ENCODE measurements around the gene AGPAT4. TPM values are rescaled to one million over a fixed set of nuclear protein-coding genes. Genes with fewer than 3 reads are reported as not detected.

Gene AGPAT4
- total RNA-seq, 3 donors from 2014 or later, result 4.6 to 10.5 (median 6.2) TPM

DNA sequence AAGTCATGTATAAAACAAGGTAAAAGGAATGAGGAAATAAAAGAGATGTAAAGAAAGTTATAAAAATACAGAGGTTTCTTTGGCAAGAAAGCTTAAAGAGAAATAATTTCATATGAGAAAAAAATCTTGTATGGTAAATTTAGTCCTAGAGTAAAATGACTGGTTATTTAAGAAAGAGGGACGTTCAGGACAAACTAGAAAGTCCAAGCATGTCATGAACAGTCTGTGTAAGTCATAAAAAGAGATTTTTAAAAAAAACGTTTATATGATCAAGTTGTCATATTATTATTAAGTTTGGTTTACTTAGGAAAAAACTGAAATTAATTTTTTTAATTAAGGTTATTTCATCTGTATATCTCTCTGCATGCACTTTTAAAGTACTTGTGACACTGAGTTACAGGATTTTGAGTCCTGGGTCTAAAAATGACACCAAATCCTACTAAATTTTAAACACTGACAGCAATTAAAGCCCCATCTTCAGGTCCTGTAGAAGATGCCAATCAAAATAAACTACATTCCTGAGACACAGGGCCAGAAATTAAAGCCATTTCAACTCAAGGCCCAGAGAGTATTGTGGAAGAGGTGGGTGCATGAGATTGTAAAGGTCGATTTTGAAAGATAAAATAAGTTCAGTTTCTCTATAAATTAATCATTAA lies 62.4 kb downstream of the AGPAT4 start:
- Histone ChIP-seq H3K4me1 (no peaks in the 10 kb centered on the region), H3K27me3 (no peaks in the 10 kb centered on the region), H3K36me3 (no peaks in the 10 kb centered on the region), H3K9me3 (peaks cover 0 to 14% of the 10 kb centered on the region in 2 donors), H3K27ac (no peak overlapping the region), H3K4me3 (no peak overlapping the region)
- intact Hi-C loops (cut with DNase I; ENCODE audit: low total_unique reads), result no loop called here
- TF ChIP-seq POLR2AphosphoS5 (IDR thresholded peaks at IDR 0.05), result no peak
- no peak for TF ChIP-seq POLR2A (IDR thresholded peaks at IDR 0.05)
- DNase-seq (ENCODE audit: low spot score in 2 of 2), result no peak

DNA sequence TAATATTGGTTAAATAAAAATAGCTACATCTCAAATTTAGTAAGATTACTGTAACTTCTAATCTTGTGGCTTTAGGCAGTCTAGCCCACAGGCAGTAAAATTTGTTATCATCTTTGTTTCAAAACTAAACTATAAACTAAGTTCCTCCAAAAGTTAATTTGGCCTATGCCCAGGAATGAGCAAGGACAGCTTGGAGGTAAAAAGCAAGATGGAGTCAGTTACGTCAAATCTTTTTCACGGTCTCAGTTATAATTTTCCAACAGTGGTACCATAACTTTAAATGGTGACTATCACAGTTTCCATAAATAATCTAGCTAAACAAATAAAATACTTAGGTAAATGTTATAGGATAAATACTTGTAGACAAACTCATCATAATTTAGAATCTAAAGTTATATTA lies 63.0 kb downstream of the AGPAT4 start:
- H3K4me3 ChIP-seq, result no peak overlapping the region
- H3K36me3 ChIP-seq, result no peaks in the 10 kb centered on the region
- DNase-seq (ENCODE audit: low spot score in 2 of 2), result no peak
- peaks cover 0 to 14% of the 10 kb centered on the region in 2 donors for H3K9me3 ChIP-seq
- no peaks in the 10 kb centered on the region for H3K4me1 ChIP-seq
- intact Hi-C loops (cut with DNase I; ENCODE audit: low total_unique reads), result no loop called here
- no peak for TF ChIP-seq POLR2A (IDR thresholded peaks at IDR 0.05)
- TF ChIP-seq, protein P1, sequence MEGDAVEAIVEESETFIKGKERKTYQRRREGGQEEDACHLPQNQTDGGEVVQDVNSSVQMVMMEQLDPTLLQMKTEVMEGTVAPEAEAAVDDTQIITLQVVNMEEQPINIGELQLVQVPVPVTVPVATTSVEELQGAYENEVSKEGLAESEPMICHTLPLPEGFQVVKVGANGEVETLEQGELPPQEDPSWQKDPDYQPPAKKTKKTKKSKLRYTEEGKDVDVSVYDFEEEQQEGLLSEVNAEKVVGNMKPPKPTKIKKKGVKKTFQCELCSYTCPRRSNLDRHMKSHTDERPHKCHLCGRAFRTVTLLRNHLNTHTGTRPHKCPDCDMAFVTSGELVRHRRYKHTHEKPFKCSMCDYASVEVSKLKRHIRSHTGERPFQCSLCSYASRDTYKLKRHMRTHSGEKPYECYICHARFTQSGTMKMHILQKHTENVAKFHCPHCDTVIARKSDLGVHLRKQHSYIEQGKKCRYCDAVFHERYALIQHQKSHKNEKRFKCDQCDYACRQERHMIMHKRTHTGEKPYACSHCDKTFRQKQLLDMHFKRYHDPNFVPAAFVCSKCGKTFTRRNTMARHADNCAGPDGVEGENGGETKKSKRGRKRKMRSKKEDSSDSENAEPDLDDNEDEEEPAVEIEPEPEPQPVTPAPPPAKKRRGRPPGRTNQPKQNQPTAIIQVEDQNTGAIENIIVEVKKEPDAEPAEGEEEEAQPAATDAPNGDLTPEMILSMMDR (IDR thresholded peaks at IDR 0.05), result no peak
- TF ChIP-seq POLR2AphosphoS5 (IDR thresholded peaks at IDR 0.05), result no peak
- no peak overlapping the region for H3K27ac ChIP-seq
- no peaks in the 10 kb centered on the region for H3K27me3 ChIP-seq

DNA sequence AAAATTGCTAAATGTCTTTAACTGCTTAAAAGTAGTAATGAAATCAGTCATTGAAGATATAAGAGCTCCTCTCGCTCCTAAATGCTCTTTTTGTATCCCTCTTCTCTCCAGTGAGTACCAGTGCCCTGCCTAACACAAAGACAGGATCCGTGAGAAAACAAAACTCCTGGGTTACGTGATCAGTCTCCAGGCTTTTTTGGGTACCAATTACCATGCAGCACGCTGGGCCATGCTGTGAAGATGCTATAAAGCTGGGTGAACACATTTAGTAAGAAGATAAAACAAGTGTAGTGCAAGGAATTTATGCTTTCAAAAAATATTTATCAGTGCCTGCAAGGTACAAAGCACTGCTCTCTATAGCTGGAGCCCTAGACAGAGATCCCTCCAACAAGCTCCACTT lies 66.7 kb downstream of the AGPAT4 start:
- DNase-seq (ENCODE audit: low spot score in 2 of 2), result no peak
- H3K27me3 ChIP-seq, result no peaks in the 10 kb centered on the region
- no peak overlapping the region for H3K27ac ChIP-seq
- TF ChIP-seq POLR2AphosphoS5 (IDR thresholded peaks at IDR 0.05) (no peak), POLR2A (IDR thresholded peaks at IDR 0.05) (no peak)
- TF ChIP-seq, protein P1 (IDR thresholded peaks at IDR 0.05), result no peak
- H3K4me3 ChIP-seq, result no peak overlapping the region
- H3K9me3 ChIP-seq, result peaks cover 0 to 12% of the 10 kb centered on the region in 2 donors
- intact Hi-C loops (cut with DNase I; ENCODE audit: low total_unique reads), result no loop called here
- H3K4me1 ChIP-seq, result no peaks in the 10 kb centered on the region
- H3K36me3 ChIP-seq, result no peaks in the 10 kb centered on the region

DNA sequence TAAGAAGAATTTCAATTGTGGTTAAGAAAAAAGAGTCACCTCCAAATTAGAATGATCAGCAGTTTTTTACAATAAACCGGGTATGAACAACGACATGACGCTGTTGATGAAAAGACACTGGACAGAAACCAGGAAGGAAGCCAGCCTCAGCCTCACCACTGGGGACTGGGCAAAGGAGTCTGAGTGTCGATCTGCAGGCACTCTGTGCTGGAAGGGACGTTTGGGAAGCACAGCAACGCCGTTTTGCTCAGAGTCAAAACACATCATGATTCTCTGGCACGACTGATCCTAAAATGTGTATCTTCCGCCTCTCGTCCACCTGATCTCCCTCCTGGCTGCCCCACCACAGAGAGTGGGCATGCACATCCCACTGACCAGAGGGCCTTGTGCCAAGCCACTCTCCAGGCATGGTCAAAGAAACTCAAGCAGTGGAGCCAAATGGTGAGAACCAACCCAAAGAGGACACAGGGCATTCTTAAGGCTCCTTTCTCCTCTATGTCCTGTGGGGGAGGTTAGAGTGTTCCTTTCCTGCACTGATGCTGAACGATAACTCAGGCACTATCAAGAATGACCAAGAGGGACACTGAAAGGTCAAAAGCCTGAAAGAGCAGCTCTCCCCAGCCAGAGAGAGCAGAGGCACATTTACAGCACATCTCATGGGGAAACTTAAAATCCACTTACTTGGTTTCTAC lies 68.8 kb downstream of the AGPAT4 start:
- no peak for DNase-seq (ENCODE audit: low spot score in 2 of 2)
- intact Hi-C loops (cut with DNase I; ENCODE audit: low total_unique reads), result no loop called here
- Histone ChIP-seq H3K9me3 (no peaks in the 10 kb centered on the region), H3K36me3 (no peaks in the 10 kb centered on the region), H3K27me3 (no peaks in the 10 kb centered on the region), H3K4me3 (no peak overlapping the region), H3K4me1 (no peaks in the 10 kb centered on the region), H3K27ac (no peak overlapping the region)
- TF ChIP-seq POLR2A (IDR thresholded peaks at IDR 0.05), result no peak
- TF ChIP-seq, protein P1 (IDR thresholded peaks at IDR 0.05), result no peak
- no peak for TF ChIP-seq POLR2AphosphoS5 (IDR thresholded peaks at IDR 0.05)

DNA sequence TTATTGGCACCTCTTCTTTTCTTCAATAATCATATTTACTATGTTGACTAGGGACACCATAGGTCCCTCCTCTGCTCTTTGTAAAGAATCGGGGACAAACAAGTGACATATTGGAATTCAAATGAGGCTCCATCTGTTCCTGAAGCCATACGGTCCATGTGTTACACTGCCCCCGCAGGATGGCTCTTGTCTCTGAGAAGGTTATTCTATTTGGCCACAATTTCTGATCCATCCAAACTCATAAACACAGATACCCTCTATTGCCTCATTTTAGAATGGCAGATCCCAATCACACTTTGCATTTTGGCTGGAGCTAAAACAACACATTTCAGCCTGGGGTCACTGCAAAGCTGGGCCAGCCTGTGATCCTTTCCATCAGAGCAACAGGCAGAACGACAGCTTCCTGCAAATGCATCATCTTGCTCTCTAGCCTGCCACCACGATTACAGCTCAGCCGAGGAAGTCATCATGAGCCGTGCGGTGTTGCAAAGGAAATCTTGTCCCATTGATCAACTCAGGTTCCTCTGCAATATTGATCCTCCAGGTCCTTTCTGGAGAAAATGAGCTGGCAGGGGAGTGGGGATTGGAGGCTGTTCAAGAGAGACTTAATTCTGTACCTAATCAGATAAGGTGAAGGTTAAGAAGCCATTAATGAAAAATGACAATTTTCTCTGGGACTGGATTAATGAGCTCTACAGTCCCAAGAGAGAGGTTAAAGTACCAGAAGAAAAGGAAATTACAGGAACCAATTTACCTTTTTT lies 73.1 kb downstream of the AGPAT4 start:
- no peaks in the 10 kb centered on the region for H3K36me3 ChIP-seq
- H3K4me3 ChIP-seq, result no peak overlapping the region
- no peaks in the 10 kb centered on the region for H3K27me3 ChIP-seq
- no peaks in the 10 kb centered on the region for H3K9me3 ChIP-seq
- TF ChIP-seq POLR2A (IDR thresholded peaks at IDR 0.05) (no peak), POLR2AphosphoS5 (IDR thresholded peaks at IDR 0.05) (no peak)
- TF ChIP-seq, protein P1 (IDR thresholded peaks at IDR 0.05), result no peak
- no peak overlapping the region for H3K27ac ChIP-seq
- no peaks in the 10 kb centered on the region for H3K4me1 ChIP-seq
- intact Hi-C loops (cut with DNase I; ENCODE audit: low total_unique reads), result no loop called here
- no peak for DNase-seq (ENCODE audit: low spot score in 2 of 2)

Measured in breast epithelium (tissue), 4 donors.